GDM1 (cell line): Measurements from ENCODE around the gene SMC4.
"Not testable (repeated sequence)": the region's sequence is repeated elsewhere in the genome, so short reads cannot be mapped to it uniquely, and the experiment has no call there.

Source experiments
- DNase-seq: peaks from one replicate; lab custom pipeline; 2025; lab: John Stamatoyannopoulos, UW

SMC4 gene

DNA sequence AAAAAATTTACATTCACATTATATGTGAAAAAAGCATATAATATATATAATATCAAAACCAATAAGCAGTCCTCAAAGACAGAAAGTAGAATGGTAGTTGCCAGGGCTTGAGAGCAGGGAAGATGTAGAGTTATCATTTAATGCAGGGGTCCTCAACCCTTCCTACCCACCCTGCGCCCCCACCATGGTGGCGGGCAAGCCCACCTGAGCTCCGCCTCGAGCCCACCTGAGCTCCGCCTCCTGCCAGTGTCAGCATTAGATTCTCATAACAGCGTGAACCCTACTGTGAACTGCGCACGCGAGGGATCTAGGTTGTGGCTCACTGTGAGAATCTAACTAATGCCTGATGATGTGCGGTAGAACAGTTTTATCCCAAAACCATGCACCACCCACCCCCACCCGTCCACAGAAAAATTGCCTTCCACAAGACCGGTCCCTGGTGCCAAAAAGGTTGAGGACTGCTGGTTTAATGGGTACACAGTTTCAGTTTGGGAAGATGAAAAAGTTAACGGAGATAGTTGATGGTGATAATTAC lies 47.1 kb downstream of the SMC4 start:
- DNase-seq, result no peak

DNA sequence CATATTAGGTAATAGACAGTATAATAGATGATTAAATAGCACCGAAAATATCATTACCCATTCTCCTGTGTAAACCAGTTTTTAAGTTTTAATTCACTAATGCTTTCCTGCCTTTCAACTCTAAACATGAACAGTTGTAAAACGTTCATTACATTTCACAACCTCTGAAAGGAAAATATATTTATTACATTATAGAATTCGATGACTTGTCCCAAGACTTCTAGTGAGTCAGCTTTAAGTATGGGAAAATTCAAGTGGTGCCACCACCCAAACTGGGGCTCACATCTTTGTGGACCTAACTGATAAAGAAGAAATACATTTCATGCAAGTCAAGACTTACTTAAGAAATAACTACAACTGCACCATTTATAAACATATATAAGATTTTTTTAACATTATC lies 48.1 kb downstream of the SMC4 start:
- DNase-seq, result no peak

DNA sequence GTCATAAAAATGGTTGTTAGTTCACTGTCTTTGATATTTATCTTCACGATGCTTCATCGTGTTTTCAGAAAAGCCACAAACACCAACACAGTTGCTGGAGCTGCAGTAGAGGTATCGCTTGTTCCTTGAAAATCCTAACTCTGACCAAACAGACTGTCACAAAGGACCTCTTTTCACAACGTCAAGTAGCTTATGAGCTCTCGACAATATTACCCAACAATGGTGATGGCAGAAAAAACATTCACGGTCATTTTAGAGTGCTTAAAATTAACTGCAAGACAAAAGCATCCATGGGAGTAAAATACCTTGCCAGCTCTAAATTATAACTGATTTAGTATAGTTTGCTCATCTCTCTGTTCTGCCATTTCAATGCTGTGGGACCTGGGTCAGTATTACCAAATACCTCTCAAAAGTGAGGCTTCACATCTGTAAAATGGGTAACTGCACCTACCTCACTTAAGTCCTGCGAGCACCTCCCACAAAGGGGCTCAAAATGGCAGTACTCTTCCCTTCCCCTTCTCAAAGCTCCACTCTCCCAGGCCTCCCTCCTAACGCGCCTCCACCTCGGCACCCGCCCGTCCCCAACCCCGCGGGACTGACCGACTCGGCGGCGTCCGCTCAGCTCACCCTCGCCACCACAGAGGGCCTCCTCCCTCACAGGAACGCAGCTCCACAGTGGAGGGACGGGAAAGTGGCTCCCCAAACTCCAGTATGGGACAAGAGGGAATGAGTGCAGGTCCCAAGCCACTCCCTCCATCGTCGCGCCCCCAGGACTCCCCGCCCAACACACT lies 49.6 kb downstream of the SMC4 start:
- no peak for DNase-seq

DNA sequence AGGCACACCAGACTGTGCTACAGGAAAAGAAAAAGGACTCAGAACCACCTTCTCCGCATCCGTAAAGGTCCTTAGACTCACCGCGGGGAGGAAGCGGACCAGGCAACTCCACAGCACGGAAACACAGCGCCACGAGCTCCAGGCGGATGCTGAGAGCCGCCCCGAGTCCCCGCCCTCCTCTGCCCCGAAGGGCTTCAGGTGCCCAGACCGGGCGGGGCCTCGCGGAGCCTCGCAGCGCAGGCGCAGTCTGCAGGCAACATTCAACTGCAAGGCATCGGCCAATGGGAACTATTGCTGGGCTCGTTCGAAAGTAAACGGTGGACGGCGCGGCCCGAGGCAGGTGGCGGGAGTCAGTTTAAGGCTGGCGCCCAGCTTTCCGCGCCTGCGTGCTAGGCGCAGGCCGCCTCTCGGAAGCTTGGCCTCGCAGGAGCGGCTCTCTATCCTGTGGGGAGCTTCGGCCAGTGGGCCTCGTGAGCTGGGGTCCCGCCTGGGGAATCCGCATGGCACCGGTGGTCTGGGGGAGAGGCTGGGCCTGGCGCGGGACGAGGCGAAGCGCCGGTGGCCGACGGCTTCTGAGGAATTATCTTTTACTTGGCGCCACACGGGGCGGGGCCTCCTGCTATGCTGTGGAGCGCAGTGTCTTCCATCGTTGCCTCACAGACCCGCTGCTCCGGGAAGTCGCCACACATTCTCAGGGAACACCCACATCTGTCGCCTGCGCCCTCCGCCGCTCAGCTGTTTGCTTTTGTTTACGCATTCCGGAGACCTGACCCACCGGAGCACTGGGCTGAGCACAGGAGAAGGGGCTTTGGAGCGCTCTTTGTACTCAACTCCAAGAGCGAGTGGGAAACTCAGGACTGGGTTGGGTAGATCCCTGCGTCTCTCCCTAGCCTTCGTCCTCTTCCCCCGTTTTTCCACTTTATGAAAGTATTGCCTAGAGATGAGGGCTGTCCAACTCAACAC lies 50.5 kb downstream of the SMC4 start, which contains the start of gene TRIM59:
TRIM59 (minus strand) TSS at position 151 of the 963 bp plus-strand sequence. CDS start 10,603 bp downstream, outside the sequence.
- DNase-seq, result no peak

DNA sequence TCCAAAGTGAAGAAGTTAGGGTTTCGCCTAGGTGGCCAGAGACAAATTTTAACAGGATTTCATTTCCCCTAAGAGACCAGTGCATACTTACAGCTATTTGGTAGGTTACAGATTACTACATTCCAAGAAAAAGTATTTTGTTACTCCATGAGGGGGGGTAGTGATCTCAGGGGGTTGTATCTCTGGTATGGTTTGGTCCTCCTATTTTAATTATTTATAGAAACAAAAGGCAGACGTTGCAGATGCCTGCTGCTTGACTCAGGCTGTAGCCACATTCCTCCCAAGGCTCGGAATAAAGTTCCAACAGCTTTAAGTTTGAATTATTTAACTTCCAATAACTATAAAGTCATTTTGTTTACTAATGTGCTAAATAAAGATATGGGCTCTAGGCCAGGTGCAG lies 51.4 kb downstream of the SMC4 start:
- no peak for DNase-seq

DNA sequence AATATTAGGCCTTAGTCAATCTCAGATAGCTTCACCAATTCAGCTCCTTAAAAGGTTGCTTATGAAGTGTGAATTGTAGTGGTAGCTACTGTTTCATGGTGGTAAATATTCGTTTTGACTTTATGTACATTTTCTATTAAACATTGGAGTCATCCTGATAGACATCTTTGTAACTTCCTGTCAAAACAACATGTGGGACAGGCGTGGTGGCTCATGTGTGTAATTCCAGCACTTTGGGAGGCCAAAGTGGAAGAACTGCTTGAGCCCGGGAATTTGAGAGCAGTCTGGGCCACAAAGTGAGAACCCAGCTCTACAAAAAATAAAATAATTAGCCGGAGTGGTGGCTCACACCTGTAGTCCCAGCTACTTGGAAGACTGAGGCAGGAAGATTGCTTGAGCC lies 52.2 kb downstream of the SMC4 start:
- DNase-seq, result no peak

DNA sequence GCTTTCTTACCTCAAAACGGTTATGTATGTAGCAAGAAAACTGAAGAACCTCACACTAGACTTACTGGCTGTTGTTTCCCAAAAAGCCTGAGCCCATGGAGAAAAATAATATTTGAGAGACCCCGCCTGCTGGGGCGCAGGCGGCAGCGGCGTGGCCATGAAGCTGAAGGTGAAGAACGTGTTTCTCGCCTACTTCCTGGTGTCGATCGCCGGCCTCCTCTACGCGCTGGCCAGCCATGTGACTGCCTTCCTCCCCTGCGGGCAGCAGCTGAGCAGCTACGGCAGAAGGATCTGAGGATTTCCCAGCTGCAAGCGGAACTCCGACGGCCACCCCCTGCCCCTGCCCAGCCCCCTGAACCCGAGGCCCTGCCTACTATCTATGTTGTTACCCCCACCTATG lies 52.8 kb downstream of the SMC4 start:
- DNase-seq, result not testable (repeated sequence)

DNA sequence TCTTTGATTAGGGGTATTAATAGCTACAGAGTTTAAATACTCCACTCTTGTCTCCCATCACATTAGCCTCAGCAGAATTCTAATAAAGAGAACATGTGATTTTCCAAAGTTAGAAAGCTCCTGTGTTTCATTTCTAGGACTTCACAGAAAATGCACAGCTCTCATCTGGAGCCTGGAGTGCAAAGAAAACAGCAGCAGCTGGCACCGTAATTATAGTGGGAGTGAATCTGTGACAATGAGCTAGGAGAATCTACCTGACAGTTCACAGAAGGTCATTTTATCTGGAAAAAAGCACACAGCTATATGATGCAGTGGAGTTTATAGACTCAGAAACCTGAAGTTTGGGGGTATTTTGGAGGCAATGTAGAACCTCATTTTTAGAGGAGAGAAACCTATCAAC lies 55.5 kb downstream of the SMC4 start:
- DNase-seq, result no peak

DNA sequence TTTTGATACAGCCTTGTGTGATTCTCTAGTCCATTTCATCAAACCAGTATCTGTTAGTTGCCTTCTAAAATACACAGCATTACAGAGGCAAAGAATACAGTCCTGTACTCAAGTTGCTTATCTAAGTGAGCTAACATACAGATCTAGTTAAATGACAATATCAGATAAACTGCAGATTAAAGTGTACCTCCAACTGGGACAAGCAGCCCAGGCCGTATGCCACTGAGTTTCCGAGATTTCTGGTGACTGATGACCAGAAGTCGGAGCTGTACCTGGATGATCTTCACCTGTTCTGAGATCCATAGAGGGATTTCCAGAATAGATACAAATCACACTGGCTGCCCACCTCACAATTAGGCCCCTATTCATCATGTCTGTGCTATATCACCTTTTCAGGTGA lies 56.4 kb downstream of the SMC4 start:
- DNase-seq, result no peak

DNA sequence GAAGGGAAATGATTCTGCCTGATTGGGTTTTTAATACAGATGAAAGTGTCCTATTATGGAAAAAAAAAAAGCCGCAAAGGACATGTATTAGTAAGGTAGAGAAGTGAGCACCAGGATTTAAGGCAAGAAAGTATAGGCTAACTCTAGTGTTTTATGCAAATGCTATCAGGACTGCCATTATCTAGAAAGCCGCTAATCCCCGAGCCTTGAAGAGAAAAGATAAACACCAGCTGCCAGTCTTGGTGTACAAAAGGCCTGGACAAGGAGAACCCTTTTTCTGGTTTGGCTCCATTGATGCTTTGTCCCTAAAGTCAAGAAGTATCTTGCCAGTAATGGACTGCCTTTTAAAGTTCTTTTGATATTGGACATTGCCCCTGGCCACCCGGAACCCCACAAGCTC lies 58.7 kb downstream of the SMC4 start:
- no peak for DNase-seq

DNA sequence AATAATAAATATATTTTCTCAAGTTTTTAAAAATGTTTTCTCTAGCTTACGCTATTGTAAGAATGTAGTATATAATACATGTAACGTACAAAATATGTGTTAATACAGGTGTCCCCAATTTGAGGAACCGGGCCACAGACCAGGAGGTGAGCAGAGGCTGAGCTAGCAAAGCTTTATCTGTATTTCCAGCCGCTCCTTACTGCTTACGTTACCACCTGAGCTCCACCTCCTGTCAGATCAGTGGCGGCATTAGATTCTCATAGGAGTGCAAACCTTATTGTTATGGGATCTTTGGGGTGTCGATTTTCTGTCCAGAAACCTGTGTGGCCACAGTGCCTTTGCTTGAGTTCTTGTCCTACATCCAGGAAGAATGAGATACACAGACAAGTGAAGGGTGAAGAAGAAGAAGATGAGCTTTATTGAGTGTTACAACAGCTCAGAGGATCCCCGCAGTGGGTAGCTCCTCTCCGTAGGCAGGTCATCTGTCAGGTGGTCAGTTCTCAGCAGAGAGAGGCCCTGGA lies 60.1 kb downstream of the SMC4 start:
- no peak for DNase-seq

DNA sequence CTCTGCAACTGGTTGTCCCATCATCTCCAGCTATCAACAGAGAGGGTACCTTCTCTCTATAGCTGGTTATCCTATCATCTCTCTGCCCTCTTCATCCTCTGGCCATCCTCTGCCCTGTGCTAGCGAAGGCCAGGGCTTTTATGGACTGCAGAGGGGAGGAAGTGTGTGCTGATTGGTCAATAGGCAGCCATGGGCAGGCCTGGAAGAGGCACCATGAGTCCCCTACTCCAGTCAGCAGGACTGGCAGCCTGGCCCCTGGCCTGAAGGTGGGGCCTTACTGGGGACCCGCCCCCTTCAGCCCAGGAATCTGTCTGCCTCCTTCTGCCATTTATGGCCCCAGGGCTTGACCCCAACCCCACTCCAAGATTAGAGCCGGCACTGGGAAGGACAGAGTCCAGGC lies 60.6 kb downstream of the SMC4 start:
- DNase-seq, result no peak

DNA sequence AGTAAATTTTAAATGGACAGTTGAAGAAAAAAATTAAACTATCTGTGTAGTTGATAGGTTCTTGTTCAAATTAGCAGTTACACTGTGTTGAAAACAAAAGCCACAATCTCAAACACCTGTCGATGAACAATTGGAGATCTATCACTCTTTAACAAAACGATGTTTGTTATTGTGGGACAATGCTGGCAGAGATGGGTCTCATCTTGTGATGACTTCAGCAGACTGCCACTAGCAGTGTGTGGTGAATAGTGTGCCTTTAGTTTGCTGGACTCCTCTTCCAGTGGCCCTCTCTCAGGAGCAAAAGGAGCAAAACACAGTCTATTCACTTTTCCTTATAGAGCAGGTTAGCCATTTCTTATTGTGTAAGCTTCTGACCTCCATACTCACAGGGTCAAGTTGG lies 64.9 kb downstream of the SMC4 start:
- no peak for DNase-seq

DNA sequence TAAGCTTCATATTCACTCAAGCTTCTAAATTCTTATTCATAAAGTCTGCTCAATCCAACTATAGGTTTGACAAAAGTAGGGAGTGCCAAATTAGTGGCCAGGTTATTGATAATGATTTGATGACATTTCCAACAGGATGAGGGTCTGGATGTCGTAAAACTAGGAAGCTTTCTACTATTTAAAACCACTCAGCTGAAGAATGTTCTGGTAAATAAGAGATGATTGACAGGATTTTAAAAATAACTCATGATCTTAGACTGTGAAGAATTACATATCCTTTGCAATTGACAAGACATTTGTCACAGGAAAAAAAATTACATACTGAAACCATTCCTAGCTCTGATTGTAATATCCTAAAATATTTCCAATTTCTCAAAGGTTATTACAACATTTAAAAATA lies 65.5 kb downstream of the SMC4 start:
- DNase-seq, result no peak

DNA sequence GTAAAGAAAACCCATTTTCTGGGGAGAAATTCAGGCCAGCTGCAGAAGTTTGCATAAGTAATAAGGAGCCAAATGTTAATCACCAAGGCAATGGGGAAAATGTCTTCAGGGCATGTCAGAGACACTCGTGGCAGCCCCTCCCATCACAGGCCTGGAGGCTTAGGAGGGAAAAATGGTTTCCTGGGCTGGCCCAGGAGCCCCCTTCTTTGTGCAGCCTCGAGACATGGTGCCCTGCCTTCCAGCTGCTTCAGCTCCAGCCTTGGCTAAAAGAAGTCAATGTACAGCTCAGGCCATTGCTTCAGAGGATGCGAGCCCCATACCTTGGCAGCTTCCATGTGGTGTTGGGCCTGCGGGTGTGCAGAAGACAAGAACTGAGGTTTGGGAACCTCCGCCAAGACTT lies 70.7 kb downstream of the SMC4 start:
- DNase-seq, result no peak

DNA sequence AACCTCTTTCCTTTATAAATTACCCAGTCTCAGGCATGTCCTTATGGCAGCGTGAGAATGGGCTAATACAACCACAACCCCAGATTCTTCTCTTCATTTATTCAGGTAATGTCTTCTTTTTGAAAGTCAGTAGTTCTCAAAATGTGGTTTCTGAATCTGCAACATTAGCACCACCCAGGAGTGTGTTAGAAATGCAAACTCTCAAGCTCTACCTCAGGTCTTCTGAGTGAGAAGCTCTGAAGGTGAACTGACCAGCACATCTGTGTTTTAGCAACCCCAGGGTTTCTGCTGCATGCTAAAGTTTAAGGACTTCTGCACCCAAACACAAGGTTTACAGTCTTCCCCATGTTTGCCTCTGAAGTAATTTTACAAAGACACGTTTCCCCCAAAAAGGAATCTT lies 72.4 kb downstream of the SMC4 start:
- DNase-seq, result no peak

DNA sequence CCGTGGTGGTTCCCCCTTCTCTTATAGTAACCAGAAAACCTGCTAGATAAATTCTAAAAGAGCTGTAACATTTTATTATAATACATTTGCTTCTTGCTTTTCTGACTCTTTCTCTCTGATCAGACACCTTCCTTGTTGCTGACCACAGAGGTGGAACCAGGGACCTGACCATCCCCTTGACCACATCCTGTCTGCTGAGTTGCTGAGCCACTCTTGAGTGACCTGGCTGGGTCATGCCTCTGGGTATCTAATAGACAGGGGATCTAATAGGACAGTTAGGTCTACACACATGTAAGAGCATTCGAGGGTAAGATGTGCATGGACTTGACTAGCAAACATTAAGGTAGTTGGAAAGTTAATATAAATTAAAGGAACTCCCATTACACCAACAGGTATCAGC lies 72.9 kb downstream of the SMC4 start:
- DNase-seq, result no peak

DNA sequence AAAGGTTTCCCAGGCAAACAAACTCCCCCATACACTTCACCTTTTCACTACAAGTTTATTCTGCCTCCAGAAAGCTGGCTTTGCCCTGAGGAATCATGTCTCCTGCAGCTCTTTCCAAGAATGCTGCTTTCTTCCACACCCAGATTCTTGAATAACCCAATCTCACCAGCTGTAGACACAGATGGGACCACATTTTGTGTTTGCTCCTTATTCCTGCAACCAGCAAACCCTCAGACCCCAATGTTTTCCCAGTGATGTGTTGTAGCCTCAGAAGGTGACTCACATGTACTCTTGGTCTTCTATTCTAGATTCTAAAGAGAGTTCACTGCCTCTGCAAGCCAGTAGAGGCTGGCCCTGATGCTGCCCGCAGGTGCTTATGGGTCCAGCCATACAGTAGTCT lies 73.8 kb downstream of the SMC4 start:
- no peak for DNase-seq

DNA sequence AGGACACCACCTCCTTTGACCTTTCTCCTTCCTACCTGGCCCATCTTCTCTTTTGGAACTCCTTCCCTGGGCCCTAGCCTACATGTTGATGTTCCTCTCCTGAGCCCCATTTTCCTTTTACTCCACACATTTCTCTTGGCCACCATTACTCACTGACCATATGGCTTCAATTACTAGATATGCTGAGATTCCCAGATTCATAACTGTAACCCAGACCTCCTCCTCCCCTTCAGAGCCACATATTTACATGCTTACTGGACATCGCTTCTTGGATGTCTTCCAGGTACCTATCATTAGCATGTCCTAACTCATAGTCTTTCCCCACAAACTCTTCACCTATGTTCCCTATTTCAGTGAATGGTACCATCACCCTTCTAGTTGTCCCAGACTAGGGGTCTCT lies 74.5 kb downstream of the SMC4 start:
- no peak for DNase-seq

DNA sequence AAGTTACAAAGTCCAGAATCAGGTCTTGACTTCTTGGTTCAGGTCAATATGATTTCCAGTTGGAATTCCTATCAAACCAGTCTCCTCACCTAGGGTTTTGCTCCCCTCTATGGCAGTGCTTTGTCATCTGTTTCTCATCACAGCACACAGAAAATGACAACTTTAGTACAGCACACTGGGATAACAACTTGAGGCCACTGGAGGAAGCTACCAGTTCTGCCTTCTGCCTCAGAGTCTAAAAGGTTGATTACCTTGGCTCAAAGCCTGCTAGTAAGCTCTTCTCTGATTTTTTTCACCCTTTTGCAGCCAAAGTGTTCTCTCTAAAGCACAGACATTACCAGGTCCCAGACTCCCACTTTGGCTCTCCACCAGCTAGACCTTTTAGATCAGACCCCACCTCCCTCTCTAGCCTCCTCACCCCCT lies 75.0 kb downstream of the SMC4 start:
- DNase-seq, result no peak

DNA sequence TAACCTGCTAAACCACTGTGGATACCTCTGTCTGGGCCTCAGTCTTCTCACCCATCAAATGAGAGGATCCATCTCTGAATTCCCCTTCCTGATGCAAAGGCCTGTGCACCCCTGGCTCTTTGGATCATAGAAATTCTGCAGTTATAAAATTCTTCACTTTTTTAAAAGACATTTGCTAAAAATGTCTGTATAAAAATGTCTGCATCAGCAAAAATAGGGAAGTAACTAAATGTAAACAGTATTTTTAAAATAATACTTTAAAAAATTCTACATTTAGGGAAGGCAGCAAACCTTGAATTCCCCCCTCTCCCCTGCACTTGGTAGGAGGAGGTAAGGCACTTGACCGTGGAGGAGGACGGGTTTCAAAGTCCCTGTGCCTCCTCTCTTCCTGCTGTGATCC lies 75.7 kb downstream of the SMC4 start:
- DNase-seq, result no peak

DNA sequence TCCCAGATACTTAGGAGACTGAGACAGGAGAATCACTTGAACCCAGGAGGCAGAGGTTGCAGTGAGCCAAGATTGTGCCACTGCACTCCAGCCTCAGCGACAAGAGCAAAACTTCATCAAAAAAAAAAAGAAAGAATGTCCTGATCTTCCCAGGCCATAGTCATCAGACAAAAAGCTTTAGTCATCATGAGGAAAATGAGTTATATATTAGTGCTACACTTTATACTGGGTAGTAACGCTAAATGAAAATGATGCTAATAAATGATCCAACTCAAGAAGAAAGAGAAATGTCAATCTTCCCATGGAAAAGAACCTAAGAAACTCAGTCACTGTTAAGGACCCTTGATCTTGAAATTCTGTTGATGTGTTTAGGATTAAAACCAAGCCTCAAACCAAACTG lies 76.4 kb downstream of the SMC4 start:
- no peak for DNase-seq

DNA sequence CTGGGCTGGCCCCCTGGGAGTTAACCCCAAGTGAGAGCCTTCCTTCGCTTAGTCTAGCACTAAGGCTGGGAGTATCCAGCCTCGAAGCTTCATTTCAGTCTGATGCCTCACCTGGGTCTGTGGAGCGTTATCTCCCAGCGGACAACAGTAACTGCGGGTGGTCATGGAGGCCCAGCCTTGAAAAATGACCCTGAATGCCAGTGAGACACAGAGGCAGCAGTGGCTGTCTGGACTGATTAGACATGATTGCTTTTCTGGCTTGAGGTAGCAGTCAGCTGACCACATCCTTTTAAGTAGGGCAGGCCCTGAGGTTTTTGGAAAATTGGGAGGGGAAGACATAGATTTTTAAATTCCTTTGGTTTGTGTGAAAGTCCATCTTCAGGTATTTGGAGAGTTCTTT lies 78.3 kb downstream of the SMC4 start:
- DNase-seq, result no peak
